HCT116 (cell line): ENCODE data around the gene RPS27L.

Source experiments
- CEBPB ChIP-seq: IDR thresholded peaks from 2 replicates; pipeline ENCODE4 v1.6.1; 2012; ENCODE audit warnings: low read depth
- CTCF ChIP-seq, 3 experiments: fragments of 200-600 bp in 1 of 3; sonication (generic) in 1 of 3; IDR thresholded peaks in 2 of 3; conservative IDR thresholded peaks in 1 of 3; 2 replicates each; pipeline ENCODE4 v1.5.1; 2012 to 2017; ENCODE audit warnings: low read depth in 2 of 3, low read length in 2 of 3, antibody characterized with exemption in 1 of 3, borderline replicate concordance in 1 of 3, control low read depth in 1 of 3, mild to moderate bottlenecking in 1 of 3, mixed read lengths in 1 of 3, mixed run types in 1 of 3, moderate library complexity in 1 of 3; ENCODE audit not compliant: insufficient read depth in 1 of 3
- EZH2 ChIP-seq: fragments of 200-600 bp; sonication (generic); IDR thresholded peaks from 2 replicates; pipeline ENCODE4 v1.6.1; 2017; ENCODE audit warnings: antibody characterized with exemption, mixed run types
- POLR2A ChIP-seq: IDR thresholded peaks from 2 replicates; pipeline ENCODE4 v1.7.0; 2011; ENCODE audit warnings: borderline replicate concordance; ENCODE audit not compliant: insufficient read depth, insufficient read length; ENCODE audit errors: extremely low read depth
- YY1 ChIP-seq: IDR thresholded peaks from 2 replicates; pipeline ENCODE4 v1.6.1; 2011; ENCODE audit warnings: low read length, low read depth, moderate library complexity, mild to moderate bottlenecking; ENCODE audit not compliant: insufficient replicate concordance; ENCODE audit errors: extremely low read depth

- TF ChIP-seq POLR2A (no peak), CTCF (IDR thresholded peaks at IDR 0.05 in 2 of 3, conservative IDR thresholded peaks at IDR 0.05 in 1 of 3; ENCODE audit: borderline replicate concordance in 1 of 3, insufficient read depth in 1 of 3, low read depth in 2 of 3, low read length in 2 of 3) (no peak), EZH2 (no peak), YY1 (no peak), CEBPB (no peak)
These were observed 1.1 kb downstream of the RPS27L start for GRCh38 chr15:63156086-63156710.
